ENCODE results near the gene CCDC187.
A peak's percentile ranks its signal among the peaks of the same experiment; 100 is the strongest.
"Not testable (repeated sequence)": the region's sequence is repeated elsewhere in the genome, so short reads cannot be mapped to it uniquely, and the experiment has no call there.

The CCDC187 gene

GRCh38 chr9:136326761-136327303 lies 22.9 kb upstream of the CCDC187 start:
- no peak for DNase-seq

- DNase-seq = no peak
Measured at GRCh38 chr9:136326061-136326760, 22.3 kb upstream of the CCDC187 start.

- no peak for DNase-seq
Measured at GRCh38 chr9:136325358-136325757, 21.5 kb upstream of the CCDC187 start.

GRCh38 chr9:136324501-136325300 lies 20.8 kb upstream of the CCDC187 start:
- DNase-seq = peak in 1 of 2 experiments; percentile 55

- DNase-seq = peak in 1 of 2 experiments; percentile 24
Measured at GRCh38 chr9:136323371-136323789, 19.5 kb upstream of the CCDC187 start.

- no peak for DNase-seq
Measured at GRCh38 chr9:136322756-136323330, 18.9 kb upstream of the CCDC187 start.

- no peak for DNase-seq
Measured at GRCh38 chr9:136321561-136321960, 17.7 kb upstream of the CCDC187 start.

- DNase-seq = not testable (repeated sequence)
Measured at GRCh38 chr9:136320972-136321371, 17.1 kb upstream of the CCDC187 start.

GRCh38 chr9:136319955-136320354 lies 16.1 kb upstream of the CCDC187 start:
- not testable (repeated sequence) for DNase-seq

GRCh38 chr9:136319244-136319643 lies 15.3 kb upstream of the CCDC187 start:
- not testable (repeated sequence) for DNase-seq

GRCh38 chr9:136318776-136319241 lies 14.9 kb upstream of the CCDC187 start:
- no peak for DNase-seq

- DNase-seq = no peak
Measured at GRCh38 chr9:136318111-136318775, 14.3 kb upstream of the CCDC187 start.

- DNase-seq = no peak
Measured at GRCh38 chr9:136317695-136318094, 13.8 kb upstream of the CCDC187 start.

GRCh38 chr9:136316896-136317676 lies 13.2 kb upstream of the CCDC187 start:
- DNase-seq = no peak

GRCh38 chr9:136316271-136316751 lies 12.4 kb upstream of the CCDC187 start:
- DNase-seq = no peak

GRCh38 chr9:136314944-136315343 lies 11.1 kb upstream of the CCDC187 start:
- no peak for DNase-seq

GRCh38 chr9:136314056-136314416 lies 10.1 kb upstream of the CCDC187 start:
- no peak for DNase-seq

GRCh38 chr9:136313111-136314055 lies 9.5 kb upstream of the CCDC187 start:
- DNase-seq = no peak

GRCh38 chr9:136312436-136312835 lies 8.5 kb upstream of the CCDC187 start:
- peak in 1 of 2 experiments; percentile 53 for DNase-seq

GRCh38 chr9:136312009-136312375 lies 8.1 kb upstream of the CCDC187 start:
- DNase-seq = no peak
